Measurements from ENCODE around the gene GAS2L1. TPM values are rescaled to one million over a fixed set of nuclear protein-coding genes. Genes with fewer than 3 reads are reported as not detected.

The GAS2L1 gene
- total RNA-seq, 2 donors from 2014 or later = 32.5 to 52.9 TPM

- H3K27ac ChIP-seq = peak overlapping the region; percentile 96 to 97
Observed at GRCh38 chr22:29267462-29267857, 39.0 kb upstream of the GAS2L1 start.

GRCh38 chr22:29267858-29268510 is 38.5 kb upstream of the GAS2L1 start, which contains the start of the genes EWSR1 and RHBDD3:
Gene EWSR1 (plus strand): TSS chr22:29268268. CDS start chr22:29268337, 69 bp downstream.
Gene RHBDD3 (minus strand): TSS chr22:29267981. CDS start chr22:29265626, 2,355 bp downstream.
- Histone ChIP-seq H3K27me3 (replicated peaks; ENCODE audit: insufficient read depth) (no peaks in the 10 kb centered on the region), H3K9me3 (no peaks in the 10 kb centered on the region), H3K4me1 (ENCODE audit: control insufficient read depth in 1 of 2, low read depth in 2 of 2) (peaks cover 35 to 48% of the 10 kb centered on the region in 2 donors), H3K4me3 (peak within 1 kb of the TSS; percentile 92), H3K36me3 (peaks cover 9% of the 10 kb centered on the region), H3K27ac (peak within 1 kb of the TSS; percentile 96 to 97)
- ATAC-seq (ENCODE audit: insufficient number of reproducible peaks, low FRiP score, low read depth) (peak; percentile 92), DNase-seq (ENCODE audit: low spot score) (peak; percentile 90)
- no peak for TF ChIP-seq CTCF (IDR thresholded peaks at IDR 0.05)

More at GRCh38 chr22:29267462-29267857, 39.0 kb upstream of the GAS2L1 start:
- DNase-seq (ENCODE audit: low spot score) = no peak
- no peak for TF ChIP-seq CTCF (IDR thresholded peaks at IDR 0.05)
- H3K36me3 ChIP-seq = peaks cover 5% of the 10 kb centered on the region
- no peaks in the 10 kb centered on the region for H3K27me3 ChIP-seq (replicated peaks; ENCODE audit: insufficient read depth)
- no peak for ATAC-seq (ENCODE audit: insufficient number of reproducible peaks, low FRiP score, low read depth)
- peak overlapping the region; percentile 92 for H3K4me3 ChIP-seq
- peaks cover 30 to 42% of the 10 kb centered on the region in 2 donors for H3K4me1 ChIP-seq (ENCODE audit: control insufficient read depth in 1 of 2, low read depth in 2 of 2)
- no peaks in the 10 kb centered on the region for H3K9me3 ChIP-seq

- Histone ChIP-seq H3K27ac (peak overlapping the region; percentile 96 to 97), H3K27me3 (replicated peaks; ENCODE audit: insufficient read depth) (no peaks in the 10 kb centered on the region), H3K36me3 (peaks cover 12% of the 10 kb centered on the region), H3K4me3 (peak overlapping the region; percentile 92), H3K4me1 (ENCODE audit: control insufficient read depth in 1 of 2, low read depth in 2 of 2) (peaks cover 39 to 55% of the 10 kb centered on the region in 2 donors), H3K9me3 (no peaks in the 10 kb centered on the region)
- no peak for TF ChIP-seq CTCF (IDR thresholded peaks at IDR 0.05)
- DNase-seq (ENCODE audit: low spot score) = no peak
- ATAC-seq (ENCODE audit: insufficient number of reproducible peaks, low FRiP score, low read depth) = peak; percentile 16
Observed at GRCh38 chr22:29268511-29269229, 37.8 kb upstream of the GAS2L1 start.

GRCh38 chr22:29269230-29269604 is 37.2 kb upstream of the GAS2L1 start:
- Histone ChIP-seq H3K4me3 (peak overlapping the region; percentile 92), H3K27ac (peak overlapping the region; percentile 96 to 97), H3K27me3 (replicated peaks; ENCODE audit: insufficient read depth) (no peaks in the 10 kb centered on the region), H3K9me3 (no peaks in the 10 kb centered on the region), H3K36me3 (peaks cover 15% of the 10 kb centered on the region), H3K4me1 (ENCODE audit: control insufficient read depth in 1 of 2, low read depth in 2 of 2) (peaks cover 41 to 60% of the 10 kb centered on the region in 2 donors)
- DNase-seq (ENCODE audit: low spot score) (no peak), ATAC-seq (ENCODE audit: insufficient number of reproducible peaks, low FRiP score, low read depth) (no peak)
- TF ChIP-seq CTCF (IDR thresholded peaks at IDR 0.05) = no peak

All from thoracic aorta (tissue), 2 donors.